A549 (cell line): ENCODE data around the gene CLEC1B.

Experiments used
- BHLHE40 ChIP-seq: IDR thresholded peaks from 2 replicates; pipeline ENCODE4 v1.6.1; 2012; ENCODE audit warnings: low read depth, low read length, inconsistent platforms
- JUNB ChIP-seq: fragments of >200 bp; sonication (Bioruptor Twin); formaldehyde crosslinking; IDR thresholded peaks from 2 replicates; pipeline ENCODE4 v1.6.1; 2016
- MYC ChIP-seq: IDR thresholded peaks from 2 replicates; pipeline ENCODE4 v1.6.1; 2012; ENCODE audit warnings: mild to moderate bottlenecking, inconsistent platforms, low read length, improper control_type of control experiment, borderline replicate concordance
- POLR2A ChIP-seq: IDR thresholded peaks from 2 replicates; pipeline ENCODE4 v1.6.1; 2012; ENCODE audit warnings: mild to moderate bottlenecking, low read length
- RARB ChIP-seq: fragments of 250-450 bp; sonication (Bioruptor Pico); IDR thresholded peaks from 2 replicates; pipeline ENCODE4 v1.8.0; 2021; ENCODE audit warnings: mild to moderate bottlenecking, moderate library complexity
- TF ChIP-seq, protein P1 (sequence below): fragments of 450-650 bp; IDR thresholded peaks from 2 replicates; pipeline ENCODE4 v1.6.1; 2014; ENCODE audit warnings: antibody characterized with exemption
- TF ChIP-seq, protein P2 (sequence below): fragments of >200 bp; sonication (Bioruptor Twin); formaldehyde crosslinking; IDR thresholded peaks from 3 replicates; pipeline ENCODE4 v1.5.1; 2016
- TF ChIP-seq, protein P3 (sequence below): fragments of 150-350 bp; IDR thresholded peaks from 2 replicates; pipeline ENCODE4 v1.6.1; 2014; ENCODE audit warnings: low read depth, mild to moderate bottlenecking, low read length

DNA sequence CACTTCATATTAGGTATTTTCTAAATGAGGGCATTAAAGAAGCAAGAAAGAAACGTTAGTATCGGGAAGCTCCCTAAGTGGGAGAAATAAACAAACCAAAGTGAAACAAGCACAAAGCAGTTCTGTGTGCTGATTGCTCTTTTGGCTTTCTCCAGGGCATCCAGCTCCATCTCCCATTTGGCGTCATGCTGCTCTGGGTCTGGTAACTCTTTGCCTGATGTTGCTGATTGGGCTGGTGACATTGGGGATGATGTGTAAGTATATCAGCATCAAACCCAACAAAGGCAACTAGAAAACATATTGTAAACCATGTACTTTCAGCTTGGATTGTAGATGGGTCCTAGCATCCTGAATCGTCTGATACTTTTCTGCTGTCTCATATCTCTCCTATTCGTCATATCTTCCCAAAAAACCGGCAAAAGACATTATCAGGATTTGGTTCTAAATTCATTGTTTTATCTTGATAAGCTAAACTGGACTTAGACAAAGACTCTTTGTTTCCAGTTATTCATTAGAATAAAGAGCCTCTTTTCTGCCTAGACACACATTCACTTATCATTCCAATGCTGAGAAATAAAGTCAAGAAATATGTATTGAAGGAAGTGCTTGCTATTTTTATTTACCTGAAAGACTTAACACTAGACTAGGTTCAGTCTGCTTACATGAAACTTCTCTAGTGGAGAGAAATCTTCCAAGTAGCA, 13.9 kb upstream of the CLEC1B start:
- TF ChIP-seq, protein P1, sequence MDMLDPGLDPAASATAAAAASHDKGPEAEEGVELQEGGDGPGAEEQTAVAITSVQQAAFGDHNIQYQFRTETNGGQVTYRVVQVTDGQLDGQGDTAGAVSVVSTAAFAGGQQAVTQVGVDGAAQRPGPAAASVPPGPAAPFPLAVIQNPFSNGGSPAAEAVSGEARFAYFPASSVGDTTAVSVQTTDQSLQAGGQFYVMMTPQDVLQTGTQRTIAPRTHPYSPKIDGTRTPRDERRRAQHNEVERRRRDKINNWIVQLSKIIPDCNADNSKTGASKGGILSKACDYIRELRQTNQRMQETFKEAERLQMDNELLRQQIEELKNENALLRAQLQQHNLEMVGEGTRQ: no peak
- TF ChIP-seq, protein P2, sequence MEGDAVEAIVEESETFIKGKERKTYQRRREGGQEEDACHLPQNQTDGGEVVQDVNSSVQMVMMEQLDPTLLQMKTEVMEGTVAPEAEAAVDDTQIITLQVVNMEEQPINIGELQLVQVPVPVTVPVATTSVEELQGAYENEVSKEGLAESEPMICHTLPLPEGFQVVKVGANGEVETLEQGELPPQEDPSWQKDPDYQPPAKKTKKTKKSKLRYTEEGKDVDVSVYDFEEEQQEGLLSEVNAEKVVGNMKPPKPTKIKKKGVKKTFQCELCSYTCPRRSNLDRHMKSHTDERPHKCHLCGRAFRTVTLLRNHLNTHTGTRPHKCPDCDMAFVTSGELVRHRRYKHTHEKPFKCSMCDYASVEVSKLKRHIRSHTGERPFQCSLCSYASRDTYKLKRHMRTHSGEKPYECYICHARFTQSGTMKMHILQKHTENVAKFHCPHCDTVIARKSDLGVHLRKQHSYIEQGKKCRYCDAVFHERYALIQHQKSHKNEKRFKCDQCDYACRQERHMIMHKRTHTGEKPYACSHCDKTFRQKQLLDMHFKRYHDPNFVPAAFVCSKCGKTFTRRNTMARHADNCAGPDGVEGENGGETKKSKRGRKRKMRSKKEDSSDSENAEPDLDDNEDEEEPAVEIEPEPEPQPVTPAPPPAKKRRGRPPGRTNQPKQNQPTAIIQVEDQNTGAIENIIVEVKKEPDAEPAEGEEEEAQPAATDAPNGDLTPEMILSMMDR: no peak
- TF ChIP-seq POLR2A: no peak
- TF ChIP-seq MYC: no peak
- TF ChIP-seq, protein P3, sequence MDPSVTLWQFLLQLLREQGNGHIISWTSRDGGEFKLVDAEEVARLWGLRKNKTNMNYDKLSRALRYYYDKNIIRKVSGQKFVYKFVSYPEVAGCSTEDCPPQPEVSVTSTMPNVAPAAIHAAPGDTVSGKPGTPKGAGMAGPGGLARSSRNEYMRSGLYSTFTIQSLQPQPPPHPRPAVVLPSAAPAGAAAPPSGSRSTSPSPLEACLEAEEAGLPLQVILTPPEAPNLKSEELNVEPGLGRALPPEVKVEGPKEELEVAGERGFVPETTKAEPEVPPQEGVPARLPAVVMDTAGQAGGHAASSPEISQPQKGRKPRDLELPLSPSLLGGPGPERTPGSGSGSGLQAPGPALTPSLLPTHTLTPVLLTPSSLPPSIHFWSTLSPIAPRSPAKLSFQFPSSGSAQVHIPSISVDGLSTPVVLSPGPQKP: no peak
- no peak for TF ChIP-seq RARB (CRISPR knock-in tag)
- TF ChIP-seq BHLHE40: no peak
- no peak for TF ChIP-seq JUNB
